HepG2 (cell line): ENCODE data around the gene PDGFA. TPM values are rescaled to one million over a fixed set of nuclear protein-coding genes. Genes with fewer than 3 reads are reported as not detected.
A peak's percentile ranks its signal among the peaks of the same experiment; 100 is the strongest.

Experiments
- ARNT ChIP-seq: fragments of 450-650 bp; IDR thresholded peaks from 2 replicates; pipeline ENCODE4 v1.6.1; 2017
- CREBL2 ChIP-seq: sonication (generic); formaldehyde crosslinking; IDR thresholded peaks from 2 replicates; pipeline ENCODE4 v1.8.1; 2023; ENCODE audit warnings: missing genetic modification reagents, mild to moderate bottlenecking, borderline replicate concordance
- FOXC1 ChIP-seq: sonication (generic); formaldehyde crosslinking; IDR thresholded peaks from 2 replicates; pipeline ENCODE4 v1.8.0; 2022; ENCODE audit warnings: mild to moderate bottlenecking, missing genetic modification reagents, borderline replicate concordance
- FOXP1 ChIP-seq, 2 experiments: fragments of 450-650 bp in 1 of 2; IDR thresholded peaks; 2 replicates each; pipeline ENCODE4 v1.6.1; 2017 to 2018; ENCODE audit warnings: antibody characterized with exemption in 1 of 2
- NCOA5 ChIP-seq: sonication (generic); formaldehyde crosslinking; IDR thresholded peaks from 2 replicates; pipeline ENCODE4 v1.4.0; 2020; ENCODE audit warnings: missing genetic modification reagents
- PHF21A ChIP-seq: sonication (generic); formaldehyde crosslinking; IDR thresholded peaks from 2 replicates; pipeline ENCODE4 v1.5.0; 2020; ENCODE audit warnings: mild to moderate bottlenecking, missing genetic modification reagents
- TIGD3 ChIP-seq: sonication (generic); formaldehyde crosslinking; IDR thresholded peaks from 2 replicates; pipeline ENCODE4 v1.5.1; 2020; ENCODE audit warnings: mild to moderate bottlenecking, missing genetic modification reagents, borderline replicate concordance
- ZMAT5 ChIP-seq: sonication (generic); formaldehyde crosslinking; IDR thresholded peaks from 2 replicates; pipeline ENCODE4 v1.5.0; 2020; ENCODE audit warnings: mild to moderate bottlenecking, low read depth, missing genetic modification reagents, borderline replicate concordance
- ZNF18 ChIP-seq: sonication (generic); formaldehyde crosslinking; IDR thresholded peaks from 2 replicates; pipeline ENCODE4 v1.8.0; 2022; ENCODE audit warnings: mild to moderate bottlenecking, missing genetic modification reagents; ENCODE audit not compliant: insufficient replicate concordance
- ZNF782 ChIP-seq: sonication (generic); formaldehyde crosslinking; IDR thresholded peaks from 2 replicates; pipeline ENCODE4 v1.4.0; 2020; ENCODE audit warnings: missing genetic modification reagents, mild to moderate bottlenecking, borderline replicate concordance
- polyA plus RNA-seq, 8 experiments: library from polyadenylated mRNA; depleted of rRNA in 3 of 8; stranded (reverse) in 7 of 8; unstranded in 1 of 8; fragments of >200 nt; fragmentation: Illumina TruSeq in 4 of 8; extraction: Trizol in 4 of 8; gene quantifications; 2 replicates each; pipeline versions ENCODE4 v1.2.1 to v1.2.3, GENCODE V29; 2011 to 2016; ENCODE audit warnings: low read depth in 4 of 8, missing spikeins in 1 of 8, mixed read lengths in 1 of 8; ENCODE audit not compliant: insufficient read depth in 1 of 8
- total RNA-seq, 5 experiments: library from RNA; depleted of rRNA; stranded (reverse); fragments of >200 nt; fragmentation: Illumina TruSeq; extraction: Trizol; gene quantifications; 2 replicates each; pipeline ENCODE4 v1.2.3, GENCODE V29; 2016; ENCODE audit warnings: low read depth in 1 of 5
- TF ChIP-seq, protein P1 (sequence below): sonication (generic); formaldehyde crosslinking; IDR thresholded peaks from 2 replicates; pipeline ENCODE4 v1.8.1; 2023; ENCODE audit warnings: mild to moderate bottlenecking, missing genetic modification reagents

PDGFA gene
- total and polyA plus RNA-seq, 2 of the 13 experiments (the other 11 are each of a cell fraction or from before 2014, with no cell fraction given): 1.5 to 3.4 TPM

- no peak for TF ChIP-seq CREBL2
- 0 out of 2 replicates have a peak, but pooled peaks have one; percentile 37 for TF ChIP-seq FOXC1 (CRISPR knock-in tag)
- peak; percentile 76 for TF ChIP-seq PHF21A (CRISPR knock-in tag)
- TF ChIP-seq ZNF782 (CRISPR knock-in tag): peak; percentile 69; the same call in 1 of the 2 replicates
- TF ChIP-seq ZNF18 (CRISPR knock-in tag): peak; percentile 31
- TF ChIP-seq, protein P1, sequence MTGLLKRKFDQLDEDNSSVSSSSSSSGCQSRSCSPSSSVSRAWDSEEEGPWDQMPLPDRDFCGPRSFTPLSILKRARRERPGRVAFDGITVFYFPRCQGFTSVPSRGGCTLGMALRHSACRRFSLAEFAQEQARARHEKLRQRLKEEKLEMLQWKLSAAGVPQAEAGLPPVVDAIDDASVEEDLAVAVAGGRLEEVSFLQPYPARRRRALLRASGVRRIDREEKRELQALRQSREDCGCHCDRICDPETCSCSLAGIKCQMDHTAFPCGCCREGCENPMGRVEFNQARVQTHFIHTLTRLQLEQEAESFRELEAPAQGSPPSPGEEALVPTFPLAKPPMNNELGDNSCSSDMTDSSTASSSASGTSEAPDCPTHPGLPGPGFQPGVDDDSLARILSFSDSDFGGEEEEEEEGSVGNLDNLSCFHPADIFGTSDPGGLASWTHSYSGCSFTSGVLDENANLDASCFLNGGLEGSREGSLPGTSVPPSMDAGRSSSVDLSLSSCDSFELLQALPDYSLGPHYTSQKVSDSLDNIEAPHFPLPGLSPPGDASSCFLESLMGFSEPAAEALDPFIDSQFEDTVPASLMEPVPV (CRISPR knock-in tag): no peak
- no peak for TF ChIP-seq FOXP1 (IDR thresholded peaks at IDR 0.05)
- TF ChIP-seq FOXP1 (CRISPR knock-in tag; IDR thresholded peaks at IDR 0.05): no peak
- no peak for TF ChIP-seq ZMAT5 (CRISPR knock-in tag)
- TF ChIP-seq NCOA5: no peak
- TF ChIP-seq ARNT: no peak
- TF ChIP-seq TIGD3 (CRISPR knock-in tag): no peak
Measured at GRCh38 chr7:552868-553635, 33.4 kb upstream of the PDGFA start (continued).
